Skeletal muscle cell (primary cell): ENCODE measurements around the gene DBH.
A peak's percentile ranks its signal among the peaks of the same experiment; 100 is the strongest.
"Not testable (repeated sequence)": the region's sequence is repeated elsewhere in the genome, so short reads cannot be mapped to it uniquely, and the experiment has no call there.

Source experiments
- DNase-seq: peaks from one replicate; pipeline ENCODE4 v3.0.0-alpha.2; 2010; ENCODE audit warnings: low read depth
- H3K4me3 ChIP-seq: 2 replicates; pipeline ENCODE4 v1.5.1; 2011; ENCODE audit warnings: low read depth, mild to moderate bottlenecking, control low read depth, low read length, moderate library complexity

DBH gene

DNA sequence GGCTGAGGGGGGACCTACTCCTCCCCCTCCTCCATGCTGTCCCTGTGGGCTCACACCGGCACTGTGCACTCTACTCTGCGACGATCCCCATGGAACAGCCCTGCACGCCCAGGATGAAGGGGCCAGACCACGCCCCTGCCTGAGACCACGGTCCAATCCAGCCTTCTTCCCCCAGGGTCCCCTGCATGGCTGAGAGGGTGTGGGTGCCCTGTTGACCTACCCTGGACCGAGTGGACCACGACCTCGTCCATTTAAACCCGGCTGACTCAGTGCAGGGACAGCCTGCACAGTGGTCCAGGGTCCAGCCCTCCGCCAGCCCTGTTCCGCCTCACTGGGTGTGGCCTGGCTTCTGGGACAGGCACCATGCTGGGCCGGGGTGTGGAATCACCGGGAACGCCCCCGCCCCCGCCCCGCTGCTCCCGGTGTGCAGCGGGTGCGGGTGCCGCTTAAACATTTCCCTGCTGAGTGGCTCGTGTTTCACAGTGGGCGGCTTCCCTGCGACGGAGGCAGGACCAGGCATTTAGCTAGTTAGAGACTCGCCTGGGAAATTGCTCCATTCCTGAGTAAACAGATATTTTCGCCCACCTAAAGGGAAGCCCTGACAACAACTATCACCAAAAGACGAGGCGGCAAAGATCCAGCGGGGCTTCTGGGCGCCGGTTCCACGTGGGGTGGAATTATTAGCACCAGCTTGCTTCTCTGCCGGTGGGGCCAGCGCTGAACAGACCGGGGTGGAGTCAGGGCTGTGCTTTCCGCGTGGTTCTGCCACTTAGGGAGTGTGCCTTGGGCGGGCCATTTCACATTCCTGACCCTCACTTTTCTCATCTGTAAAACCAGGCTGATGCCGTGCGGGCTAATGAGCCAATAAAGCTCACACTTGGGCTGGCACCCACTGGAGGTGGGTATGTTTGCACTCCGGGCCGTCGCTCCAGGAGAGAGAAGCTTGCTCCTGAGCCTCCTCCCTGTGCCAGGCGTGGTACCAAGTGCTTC, 22.6 kb downstream of the DBH start:
- H3K4me3 ChIP-seq, result peak overlapping the region; percentile 6
- no peak for DNase-seq

DNA sequence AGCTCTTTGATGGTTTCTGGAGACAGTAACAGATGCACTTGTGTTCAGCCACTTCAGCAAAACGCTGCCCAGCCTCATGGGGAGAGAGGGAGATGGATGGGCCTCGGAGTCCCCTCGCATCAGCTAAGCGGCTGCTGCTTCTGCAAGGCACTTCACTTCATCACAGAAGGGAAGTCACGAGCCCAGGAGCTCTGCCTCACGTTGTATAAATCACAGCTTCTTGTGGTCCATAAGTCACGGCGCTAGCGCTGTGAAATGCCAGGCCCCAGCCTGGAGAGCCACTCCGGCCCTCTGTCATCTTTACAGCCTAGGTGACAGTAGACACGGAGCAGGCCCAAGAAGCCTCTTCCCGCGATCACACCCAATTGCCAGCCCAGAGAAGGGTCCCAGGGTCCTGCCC, 23.4 kb downstream of the DBH start:
- DNase-seq, result no peak
- H3K4me3 ChIP-seq, result no peak overlapping the region

DNA sequence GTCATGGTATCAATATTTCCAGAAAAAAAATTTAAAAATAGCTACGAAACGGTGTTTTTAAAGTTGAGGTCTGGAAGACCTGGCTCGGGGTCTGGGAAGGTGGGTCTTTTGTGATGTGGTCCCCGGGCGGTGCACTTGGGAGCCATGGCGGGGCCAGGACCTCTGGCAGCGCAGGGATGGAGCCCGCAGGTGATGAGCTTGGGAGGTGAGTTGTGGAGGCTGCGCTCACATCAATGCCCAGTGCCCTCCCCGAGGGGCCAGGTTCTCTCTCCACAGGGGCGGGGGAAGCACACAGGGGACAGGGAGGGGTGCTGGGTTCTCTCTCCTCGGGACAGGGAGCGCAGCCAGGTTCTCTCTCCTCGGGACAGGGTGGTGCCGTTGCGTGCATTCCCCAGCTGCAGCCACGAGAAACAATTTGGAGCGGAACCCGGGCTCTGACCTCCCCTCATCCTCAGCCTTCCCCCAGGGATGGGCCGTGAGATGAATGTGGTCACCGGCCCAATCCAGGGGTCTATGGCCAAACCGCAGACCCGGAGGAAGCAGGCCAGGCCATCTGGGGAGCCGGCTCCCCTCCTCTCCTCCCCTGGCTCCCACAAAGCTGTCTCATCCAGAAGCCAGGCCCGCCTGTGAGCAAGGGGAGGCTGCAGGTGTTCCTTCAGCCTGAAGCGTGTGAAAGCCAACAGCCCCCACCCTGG, 25.8 kb downstream of the DBH start:
- H3K4me3 ChIP-seq, result no peak overlapping the region
- DNase-seq, result no peak

DNA sequence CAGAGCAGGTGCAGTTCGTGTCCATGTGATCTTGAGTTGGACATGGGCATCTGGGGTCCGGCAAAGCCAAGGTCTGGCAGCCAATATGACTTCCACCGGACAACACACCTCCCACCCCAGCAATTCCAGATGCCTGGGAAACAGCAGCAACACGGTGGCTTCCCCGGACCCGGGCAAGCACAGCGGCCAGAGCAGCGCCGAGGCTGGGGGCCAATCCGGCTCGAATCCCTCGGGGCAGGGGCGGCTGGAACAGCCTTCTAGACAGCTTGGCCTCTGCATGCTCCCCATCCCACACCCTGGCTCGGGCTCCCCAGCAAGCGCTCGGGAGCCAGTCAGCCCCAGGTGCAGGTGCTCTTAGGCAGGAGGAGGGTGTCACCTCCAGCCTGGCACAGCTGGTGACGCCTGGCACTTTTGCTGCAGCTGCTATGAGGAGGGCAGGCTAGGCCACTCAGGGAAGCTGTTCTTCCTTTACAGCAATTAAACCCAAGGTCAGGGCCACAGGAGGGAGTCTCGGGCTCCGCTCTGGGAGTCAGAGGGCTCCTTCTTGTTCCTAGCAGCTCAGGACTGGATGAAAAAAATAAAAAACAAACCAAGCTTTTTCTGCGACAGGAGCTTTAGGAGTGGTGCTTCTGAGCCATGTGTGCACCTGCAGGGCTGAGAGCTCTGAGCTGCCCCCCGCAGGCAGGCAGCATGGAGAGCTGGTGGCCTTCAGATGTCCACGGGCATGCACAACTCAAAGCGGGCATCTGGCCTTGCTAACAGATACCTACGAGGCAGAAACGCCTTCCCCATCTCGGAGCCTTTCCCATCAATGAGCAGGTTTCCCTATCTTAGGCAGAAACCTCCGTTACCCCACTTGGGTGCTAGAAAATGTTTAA, 28.2 kb downstream of the DBH start:
- DNase-seq, result no peak
- no peak overlapping the region for H3K4me3 ChIP-seq

DNA sequence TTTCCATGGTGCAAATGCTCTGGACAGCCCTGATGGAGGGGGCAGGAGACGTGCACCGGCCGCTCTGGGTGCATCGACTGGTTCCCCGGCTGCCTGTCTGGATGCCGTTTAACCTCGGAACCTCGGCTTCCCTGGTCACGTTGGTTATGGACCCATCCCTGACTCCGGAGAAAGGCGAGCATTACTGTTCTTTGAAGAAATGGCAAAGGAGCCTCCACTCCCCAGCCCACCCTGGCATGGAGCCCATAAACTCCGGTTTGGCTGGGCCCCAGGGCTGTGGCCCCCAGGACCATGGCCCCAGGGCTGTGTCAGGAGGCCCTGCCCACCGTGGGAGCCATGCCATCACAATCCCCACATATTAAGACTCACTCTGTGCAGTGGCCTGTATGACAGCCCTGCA, 28.9 kb downstream of the DBH start:
- DNase-seq, result no peak
- no peak overlapping the region for H3K4me3 ChIP-seq

DNA sequence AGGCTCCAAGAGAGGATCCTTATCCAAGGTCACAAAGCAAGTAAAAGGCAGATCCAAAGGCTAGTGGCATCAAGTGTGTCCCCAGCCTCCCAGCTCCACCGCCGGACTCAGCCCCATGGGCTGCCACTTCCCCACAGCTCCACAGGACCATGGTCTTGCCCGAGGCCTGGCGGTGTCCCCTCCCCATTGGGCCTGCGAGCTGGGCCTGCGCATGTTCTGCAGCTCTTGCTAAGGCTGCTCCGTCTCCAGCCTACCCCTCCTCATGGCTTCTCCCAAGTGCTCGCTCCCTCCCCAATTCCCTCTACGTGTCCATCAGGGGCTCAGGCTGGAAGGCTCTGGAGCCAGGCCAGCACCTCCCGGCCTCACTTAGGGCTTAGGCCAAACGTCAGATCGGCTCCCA, 29.4 kb downstream of the DBH start:
- no peak overlapping the region for H3K4me3 ChIP-seq
- no peak for DNase-seq

DNA sequence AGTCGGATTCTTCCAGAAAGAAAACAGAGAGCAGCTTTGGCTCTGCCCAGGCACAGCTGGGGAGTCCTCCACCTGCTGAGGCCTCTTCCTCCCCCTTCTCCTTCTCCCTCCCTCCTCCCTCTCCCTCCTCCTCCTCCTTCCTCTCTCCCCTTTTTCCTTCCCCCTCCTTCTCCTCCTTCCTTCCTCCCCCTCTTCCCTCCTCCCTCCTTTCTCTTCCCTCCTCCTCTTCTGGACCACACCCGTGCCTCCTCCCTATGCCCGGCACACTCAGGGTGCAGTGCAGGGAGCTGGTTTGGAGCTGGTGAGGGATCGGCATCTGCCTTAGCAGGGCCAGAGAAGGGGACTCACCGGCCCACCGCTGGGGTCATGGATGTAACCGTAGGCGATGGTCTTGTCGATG, 30.2 kb downstream of the DBH start:
- DNase-seq, result no peak

DNA sequence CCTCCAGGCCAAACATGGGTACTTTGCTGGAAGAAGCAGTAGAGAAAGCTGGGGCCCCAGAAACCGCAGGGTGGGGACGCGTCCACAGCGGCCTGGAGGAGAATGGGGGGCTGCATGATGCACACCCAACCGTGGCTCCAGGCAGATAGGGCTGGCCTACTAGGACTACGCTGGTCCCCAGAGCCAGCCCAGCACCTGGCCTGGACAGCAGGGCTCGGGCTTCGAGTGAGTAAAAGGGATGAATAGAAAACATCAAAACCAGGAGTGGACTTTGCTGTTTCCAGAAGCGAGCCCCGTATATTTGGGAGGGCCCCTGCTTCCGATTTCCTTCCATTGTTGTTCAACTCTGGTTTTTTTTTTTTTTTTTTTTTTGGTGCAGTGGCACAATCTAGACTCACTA, 30.7 kb downstream of the DBH start:
- no peak for DNase-seq

More for the DNA sequence above, 30.2 kb downstream of the DBH start:
- no peak overlapping the region for H3K4me3 ChIP-seq

DNA sequence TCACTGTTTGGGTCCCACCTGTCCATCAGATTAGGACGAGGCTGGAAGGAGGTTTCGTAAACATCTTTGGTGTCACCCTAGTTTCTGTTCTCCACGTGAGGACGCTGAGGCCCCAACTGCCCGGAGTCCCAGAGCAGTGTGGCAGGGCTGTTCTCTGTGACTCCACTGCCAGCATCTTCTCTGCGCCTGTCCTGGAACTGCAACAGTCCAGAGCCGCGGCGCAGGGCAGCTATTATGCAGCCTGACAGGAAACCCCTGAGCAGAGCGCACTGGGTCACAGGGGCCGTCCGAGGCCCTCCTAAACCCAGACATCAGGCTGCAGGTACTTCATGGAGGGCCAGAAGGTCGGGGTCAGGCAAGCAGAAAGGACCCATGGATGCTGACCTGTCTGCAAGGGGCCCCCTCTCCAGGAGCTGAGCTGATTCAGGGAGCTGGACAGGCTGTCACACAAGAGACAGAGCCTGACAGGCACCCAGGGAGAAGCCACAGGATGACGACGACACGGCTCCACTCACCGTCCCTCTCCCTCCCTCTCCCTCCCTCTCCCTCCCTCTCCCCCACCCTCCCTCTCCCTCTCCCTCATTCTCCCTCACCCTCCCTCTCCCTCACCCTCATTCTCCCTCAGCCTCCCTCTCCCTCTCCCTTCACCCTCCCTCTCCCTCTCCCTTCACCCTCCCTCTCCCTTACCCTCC, 31.7 kb downstream of the DBH start:
- H3K4me3 ChIP-seq, result no peak overlapping the region
- DNase-seq, result no peak

More for the DNA sequence above, 30.7 kb downstream of the DBH start:
- no peak overlapping the region for H3K4me3 ChIP-seq

DNA sequence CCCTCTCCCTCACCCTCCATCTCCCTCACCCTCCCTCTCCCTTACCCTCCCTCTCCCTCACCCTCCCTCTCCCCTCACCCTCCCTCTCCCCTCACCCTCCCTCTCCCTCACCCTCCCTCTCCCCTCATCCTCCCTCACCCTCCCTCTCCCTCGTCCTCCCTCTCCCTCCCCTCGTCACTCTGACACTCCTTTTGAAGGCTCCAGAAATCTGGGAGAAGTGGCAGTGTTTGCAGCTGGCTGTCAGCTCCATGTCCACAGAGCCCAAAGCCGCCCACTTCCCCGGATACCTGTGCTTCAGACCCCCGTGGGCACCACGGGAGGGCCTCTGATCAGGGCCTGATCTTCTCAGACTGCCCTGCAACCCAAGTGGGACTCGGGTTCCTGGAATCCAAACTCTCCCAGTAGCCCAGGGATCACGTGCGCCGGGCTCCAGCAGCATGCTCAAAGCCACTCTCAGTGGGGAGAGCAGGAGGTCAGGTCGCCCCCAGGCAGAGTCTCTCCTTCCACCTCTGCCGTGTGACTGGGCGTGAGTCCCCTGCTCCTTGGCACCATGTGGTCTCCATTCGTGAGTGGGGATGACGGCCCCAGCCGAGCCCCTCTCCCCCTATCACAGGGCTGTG, 33.1 kb downstream of the DBH start:
- no peak overlapping the region for H3K4me3 ChIP-seq
- DNase-seq, result no peak

DNA sequence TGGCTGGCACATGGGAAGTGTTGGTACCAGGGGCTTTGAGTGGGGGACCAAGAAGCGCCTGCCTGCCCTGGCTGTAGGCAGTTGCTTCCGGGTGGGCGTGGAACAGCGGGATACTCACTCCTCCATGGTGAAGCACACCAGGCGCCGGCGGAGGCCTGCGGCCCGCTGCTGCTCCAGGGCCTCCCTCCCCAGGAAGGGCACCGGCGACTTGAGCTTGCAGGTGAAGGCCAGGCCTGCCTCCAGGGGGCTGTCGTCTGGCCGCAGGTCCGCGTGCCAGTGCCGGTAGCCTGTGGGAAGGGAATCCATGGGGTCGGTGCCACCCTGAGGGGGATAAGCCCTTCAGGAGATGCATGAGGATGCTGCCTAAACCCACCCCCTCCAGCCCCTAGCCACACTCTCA, 34.3 kb downstream of the DBH start:
- H3K4me3 ChIP-seq, result no peak overlapping the region
- DNase-seq, result no peak

DNA sequence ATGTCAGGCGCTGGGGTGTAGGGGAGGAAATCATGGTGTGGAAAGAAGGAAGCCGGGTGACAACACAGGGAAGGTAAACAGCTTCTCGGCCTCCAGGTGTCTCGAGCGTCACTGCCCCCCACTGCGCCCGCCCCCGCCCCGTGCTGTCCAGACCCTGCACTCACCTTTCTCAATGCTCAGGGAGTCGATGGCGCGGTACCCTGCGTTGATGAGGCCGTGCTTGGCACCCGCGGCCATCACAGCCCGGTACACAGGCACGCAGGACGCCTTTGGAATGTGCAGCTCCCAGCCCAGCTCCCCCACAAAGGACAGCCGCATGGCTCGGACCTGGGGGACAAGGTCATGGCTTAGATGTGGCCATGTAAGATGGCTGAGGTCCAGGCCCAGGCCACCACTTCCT, 35.2 kb downstream of the DBH start:
- no peak overlapping the region for H3K4me3 ChIP-seq
- DNase-seq, result no peak

DNA sequence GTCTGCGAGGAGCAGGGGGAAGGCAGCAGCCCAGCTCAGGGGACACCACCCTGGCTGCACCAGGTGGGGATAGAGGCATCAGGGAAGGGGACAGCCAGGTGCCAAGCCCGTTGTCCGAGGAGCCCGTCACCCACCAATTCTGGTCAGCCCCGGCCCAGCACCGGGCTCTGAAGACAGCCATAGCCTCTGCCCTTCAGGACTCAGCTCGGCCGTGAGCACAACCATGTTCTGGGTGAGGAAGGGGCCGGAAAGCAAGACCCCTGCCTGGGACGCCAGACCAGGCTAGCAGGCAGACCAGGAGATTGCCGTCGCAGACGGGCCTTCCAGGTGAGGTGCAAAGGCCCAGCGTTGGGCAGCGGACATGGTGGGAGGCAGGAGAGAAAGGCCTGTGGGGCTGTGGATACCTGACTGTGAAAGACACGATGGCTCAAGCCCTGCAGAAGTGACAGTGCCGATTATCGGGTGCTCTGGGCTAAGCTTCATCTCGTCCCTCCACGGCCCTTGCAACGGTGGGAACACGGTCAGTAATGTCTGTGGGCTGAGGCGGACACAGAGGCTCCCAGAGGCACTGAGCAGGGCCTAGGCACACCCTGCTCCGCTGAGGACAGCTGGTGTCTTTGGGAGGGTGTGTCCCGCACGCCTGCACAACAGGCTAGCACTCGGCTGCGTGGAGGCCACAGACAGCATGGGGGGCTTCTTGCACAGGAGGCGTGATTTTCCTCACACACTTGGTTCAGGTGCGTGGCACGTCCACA, 36.5 kb downstream of the DBH start:
- DNase-seq, result no peak
- H3K4me3 ChIP-seq, result no peak overlapping the region

DNA sequence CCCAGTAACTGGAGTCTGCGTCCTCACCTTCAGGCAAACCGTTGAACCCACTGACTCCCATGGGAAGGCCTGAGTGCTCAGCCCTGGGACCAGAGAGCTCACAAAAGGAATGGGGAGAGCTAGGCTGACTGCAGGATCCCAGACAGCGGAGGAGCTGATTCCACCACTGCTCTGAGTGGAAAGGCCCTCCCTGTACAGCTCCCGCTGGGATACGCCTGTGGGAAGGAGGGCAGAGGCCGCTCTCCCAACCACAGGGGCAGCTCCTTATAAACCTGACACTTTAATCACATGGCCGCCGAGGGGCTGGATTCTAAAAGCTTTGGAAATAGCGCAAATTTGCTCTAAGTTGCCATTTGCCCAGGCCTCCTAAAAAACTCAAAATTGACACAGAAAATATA, 37.1 kb downstream of the DBH start:
- DNase-seq, result no peak

DNA sequence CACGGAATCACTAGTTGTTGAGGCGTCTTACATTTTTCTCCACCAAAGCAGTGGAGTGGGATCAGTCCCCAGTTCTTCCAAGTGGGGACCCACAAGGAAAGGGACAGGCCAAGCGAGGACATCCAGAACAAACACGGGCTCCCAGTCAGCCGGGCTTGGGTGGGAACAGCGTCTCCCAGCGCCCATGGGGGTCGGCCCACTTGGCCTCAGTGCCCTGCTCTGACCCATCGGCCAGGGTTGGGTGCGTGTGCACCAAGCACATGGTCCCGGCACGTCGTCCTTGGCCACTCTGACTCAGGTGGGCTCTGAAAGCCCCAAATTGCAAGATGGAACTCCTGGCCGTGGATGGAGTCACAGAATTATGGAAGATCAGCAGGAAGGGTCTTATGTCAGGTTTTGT, 37.9 kb downstream of the DBH start:
- no peak overlapping the region for H3K4me3 ChIP-seq
- DNase-seq, result no peak

More for the DNA sequence above, 37.1 kb downstream of the DBH start:
- no peak overlapping the region for H3K4me3 ChIP-seq

DNA sequence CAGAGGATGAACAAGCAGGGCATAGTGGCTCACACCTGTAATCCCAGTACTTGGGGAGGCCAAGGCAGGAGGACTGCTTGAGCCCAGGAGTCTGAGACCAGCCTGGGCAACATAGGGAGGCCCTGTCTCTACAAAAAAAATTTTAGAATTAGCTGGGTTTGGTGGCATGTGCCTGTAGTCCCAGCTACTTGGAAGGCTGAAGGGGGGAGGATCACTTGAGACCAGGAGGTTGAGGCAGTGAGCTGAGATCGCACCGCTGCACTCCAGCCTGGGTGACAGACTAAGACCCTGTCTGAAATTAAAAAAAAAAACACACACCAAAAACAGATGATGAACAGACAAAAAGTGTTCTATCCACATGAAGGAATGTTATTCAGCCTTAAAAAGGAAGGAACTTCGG, 39.6 kb downstream of the DBH start:
- DNase-seq, H3K4me3 ChIP-seq: not testable (repeated sequence)

DNA sequence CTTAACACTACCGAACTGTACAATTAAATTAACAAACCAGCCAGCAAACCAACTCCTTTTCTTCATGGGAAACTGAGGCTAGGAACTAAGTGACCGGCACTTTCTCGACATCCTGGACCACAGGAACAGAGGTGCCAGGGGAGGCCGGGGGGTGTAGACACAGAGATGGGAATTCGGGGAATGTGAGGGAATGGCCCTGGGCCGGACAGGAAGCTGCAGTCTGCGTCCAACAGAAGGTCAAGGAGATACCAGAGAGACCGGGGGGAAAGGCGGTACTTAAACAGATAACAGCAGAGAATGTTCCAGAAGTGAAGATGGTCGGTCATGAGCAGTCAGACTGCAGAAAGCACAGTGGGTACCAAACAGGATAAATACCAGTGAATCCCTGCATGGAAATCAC, 40.3 kb downstream of the DBH start:
- DNase-seq, result no peak
- H3K4me3 ChIP-seq, result no peak overlapping the region
